A673 (cell line): ENCODE results near the gene KCNT2.

ENCODE experiments used
- EZH2 ChIP-seq: fragments of 200-600 bp; sonication (generic); IDR thresholded peaks from 2 replicates; pipeline ENCODE4 v1.6.1; 2017; ENCODE audit warnings: borderline replicate concordance, low read depth, mild to moderate bottlenecking, mixed read lengths, antibody characterized with exemption, low read length; ENCODE audit not compliant: poor library complexity, severe bottlenecking
- TF ChIP-seq, protein P1 (sequence below): fragments of 300-800, 200-600 bp; sonication (generic); conservative IDR thresholded peaks from 2 replicates; pipeline ENCODE4 v1.5.1; 2017; ENCODE audit warnings: low read depth, mild to moderate bottlenecking, antibody characterized with exemption, low read length, moderate library complexity, mixed read lengths

DNA sequence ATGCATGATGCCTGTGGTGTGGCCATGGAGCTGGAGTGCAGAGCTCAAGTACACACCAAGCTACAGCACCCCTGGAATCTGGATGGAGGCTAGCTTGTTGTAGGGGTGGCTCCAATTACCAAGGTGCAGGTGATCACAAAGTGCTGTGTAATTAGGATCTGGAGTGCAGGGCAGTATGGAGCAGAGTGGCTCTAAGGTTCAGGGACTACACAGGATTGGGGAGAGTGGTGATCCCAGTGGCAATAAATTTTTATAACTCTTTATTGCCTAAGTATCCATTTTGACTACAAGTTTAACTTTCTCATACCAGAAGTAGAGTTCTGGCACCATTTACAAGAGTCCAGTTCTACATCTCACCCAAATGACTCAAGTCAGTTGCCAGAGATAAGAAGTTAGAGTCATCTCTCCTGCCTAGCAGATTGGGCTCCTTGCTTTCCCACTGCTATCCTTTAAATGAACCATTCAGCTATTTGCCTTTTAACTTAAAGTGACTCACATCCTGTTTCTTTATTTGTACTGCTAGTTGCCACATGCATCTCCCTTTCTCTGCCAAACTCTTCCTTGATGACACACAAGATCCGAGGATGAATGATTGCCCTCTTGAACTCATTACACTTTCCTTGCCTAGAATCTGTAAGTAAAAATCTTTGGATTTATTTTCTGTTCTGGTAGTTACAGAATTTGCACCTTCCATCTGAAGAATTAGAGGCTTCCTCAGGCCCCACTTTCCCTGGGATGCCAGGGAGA is 427.2 kb downstream of the KCNT2 start:
- TF ChIP-seq, protein P1, sequence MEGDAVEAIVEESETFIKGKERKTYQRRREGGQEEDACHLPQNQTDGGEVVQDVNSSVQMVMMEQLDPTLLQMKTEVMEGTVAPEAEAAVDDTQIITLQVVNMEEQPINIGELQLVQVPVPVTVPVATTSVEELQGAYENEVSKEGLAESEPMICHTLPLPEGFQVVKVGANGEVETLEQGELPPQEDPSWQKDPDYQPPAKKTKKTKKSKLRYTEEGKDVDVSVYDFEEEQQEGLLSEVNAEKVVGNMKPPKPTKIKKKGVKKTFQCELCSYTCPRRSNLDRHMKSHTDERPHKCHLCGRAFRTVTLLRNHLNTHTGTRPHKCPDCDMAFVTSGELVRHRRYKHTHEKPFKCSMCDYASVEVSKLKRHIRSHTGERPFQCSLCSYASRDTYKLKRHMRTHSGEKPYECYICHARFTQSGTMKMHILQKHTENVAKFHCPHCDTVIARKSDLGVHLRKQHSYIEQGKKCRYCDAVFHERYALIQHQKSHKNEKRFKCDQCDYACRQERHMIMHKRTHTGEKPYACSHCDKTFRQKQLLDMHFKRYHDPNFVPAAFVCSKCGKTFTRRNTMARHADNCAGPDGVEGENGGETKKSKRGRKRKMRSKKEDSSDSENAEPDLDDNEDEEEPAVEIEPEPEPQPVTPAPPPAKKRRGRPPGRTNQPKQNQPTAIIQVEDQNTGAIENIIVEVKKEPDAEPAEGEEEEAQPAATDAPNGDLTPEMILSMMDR, result no peak
- no peak for TF ChIP-seq EZH2
